K562 (cell line): ENCODE results near the gene EVL. TPM values are rescaled to one million over a fixed set of nuclear protein-coding genes. Genes with fewer than 3 reads are reported as not detected.

Experiments
- ATAC-seq: fragments of 200-7000 bp; cut with Tn5 transposase; 3 replicates; pipeline ENCODE4 v1.9.1; 2020; ENCODE audit warnings: moderate library complexity
- BruUV-seq: library from RNA; stranded (reverse); fragments of 400-500 nt; replicated peaks from 2 replicates; lab custom pipeline; 2021; lab: Mats Ljungman, UMichigan
- CTCF ChIA-PET: fragments of 300-600 bp; formaldehyde crosslinking; extraction: SDS; loops from one replicate; lab custom pipeline; 2021; ENCODE audit warnings: low intra/inter-chr PET ratio; lab: Yijun Ruan, JAX
- POLR2A ChIA-PET: fragments of 300-600, 350-650 bp; sonication (Branson Sonifier 250); formaldehyde crosslinking; extraction: SDS; loops from one replicate; lab custom pipeline; 2021; ENCODE audit warnings: antibody characterized with exemption, inconsistent platforms; lab: Yijun Ruan, JAX
- DNase-seq, 4 experiments: peaks; one replicate each; pipeline versions ENCODE4 v3.0.0 to v3.0.0-alpha.2; 2011 to 2018; ENCODE audit warnings: low spot score in 3 of 4, mixed read lengths in 3 of 4; ENCODE audit errors: extremely low read depth in 1 of 4
- FAIRE-seq: peaks from 2 replicates; lab custom pipeline; 2011; peaks lifted over from hg19 to GRCh38; lab: Jason Lieb, UNC
- H2AFZ ChIP-seq: 2 replicates; pipeline ENCODE4 v1.6.0; 2011; ENCODE audit warnings: low read depth, low read length, control low read depth, inconsistent platforms
- H3K27ac ChIP-seq: fragments of 200-600 bp; 3 replicates; pipeline ENCODE4 v1.8.0; 2011; ENCODE audit warnings: low read depth, mild to moderate bottlenecking, control low read depth, inconsistent platforms, low read length, moderate library complexity, mixed read lengths; ENCODE audit errors: extremely low read depth
- H3K27me3 ChIP-seq, 2 experiments: fragments of 300-600 bp in 1 of 2; 2 replicates in 1 of 2; 3 replicates in 1 of 2; pipeline versions ENCODE4 v1.6.0 to v1.8.0; 2011; ENCODE audit warnings: inconsistent platforms in 2 of 2, low read length in 2 of 2, mild to moderate bottlenecking in 1 of 2, mixed read lengths in 1 of 2, moderate library complexity in 1 of 2; ENCODE audit not compliant: control insufficient read depth in 2 of 2, insufficient read depth in 2 of 2
- H3K36me3 ChIP-seq: fragments of 300-600 bp; 3 replicates; pipeline ENCODE4 v1.8.0; 2011; ENCODE audit warnings: mild to moderate bottlenecking, low read length, inconsistent platforms; ENCODE audit not compliant: control insufficient read depth, insufficient read depth
- H3K4me1 ChIP-seq, 2 experiments: fragments of 200-600 bp in 1 of 2; replicated peaks in 1 of 2; 2 replicates in 1 of 2; 3 replicates in 1 of 2; pipeline versions ENCODE4 v1.5.1 to v1.8.0; 2011; ENCODE audit warnings: inconsistent platforms in 2 of 2, low read length in 2 of 2, mild to moderate bottlenecking in 1 of 2, mixed read lengths in 1 of 2, moderate library complexity in 1 of 2; ENCODE audit not compliant: control insufficient read depth in 2 of 2, insufficient read depth in 2 of 2
- H3K4me2 ChIP-seq: 2 replicates; pipeline ENCODE4 v1.6.1; 2011; ENCODE audit warnings: low read length, control low read depth, inconsistent platforms, mixed read lengths; ENCODE audit not compliant: insufficient read depth
- H3K4me3 ChIP-seq: fragments of 200-600 bp; sonication (generic), shearing (Covaris generic); 2 replicates; pipeline ENCODE4 v1.5.1; 2016; ENCODE audit warnings: control low read depth, inconsistent platforms
- H3K79me2 ChIP-seq: fragments of 200-600 bp; 3 replicates; pipeline ENCODE4 v1.8.0; 2011; ENCODE audit warnings: low read length, inconsistent platforms; ENCODE audit not compliant: control insufficient read depth, insufficient read depth
- H3K9ac ChIP-seq, 2 experiments: 2 replicates each; pipeline versions ENCODE4 v1.6.0 to v1.6.1; 2011; ENCODE audit warnings: low read depth in 2 of 2, low read length in 2 of 2, control low read depth in 1 of 2, inconsistent platforms in 1 of 2, mild to moderate bottlenecking in 1 of 2, mixed read lengths in 1 of 2; ENCODE audit not compliant: insufficient read depth in 1 of 2
- H3K9me1 ChIP-seq: one replicate; pipeline ENCODE4 v1.6.0; 2011; ENCODE audit warnings: inconsistent platforms, mild to moderate bottlenecking, low read length, moderate library complexity; ENCODE audit not compliant: control insufficient read depth, insufficient read depth
- H3K9me3 ChIP-seq: replicated peaks from 2 replicates; pipeline ENCODE4 v1.5.1; 2011; ENCODE audit warnings: low read depth, low read length, inconsistent platforms; ENCODE audit not compliant: control insufficient read depth, insufficient read depth
- H4K20me1 ChIP-seq: replicated peaks from 2 replicates; pipeline ENCODE4 v1.6.1; 2011; ENCODE audit warnings: low read length, inconsistent platforms, mixed read lengths; ENCODE audit not compliant: control insufficient read depth, insufficient read depth
- ATF6 ChIP-seq: sonication (generic); formaldehyde crosslinking; IDR thresholded peaks from 2 replicates; pipeline ENCODE4 v1.4.0; 2020; ENCODE audit warnings: mild to moderate bottlenecking, missing genetic modification reagents
- CC2D1A ChIP-seq: fragments of 450-650 bp; IDR thresholded peaks from 2 replicates; pipeline ENCODE4 v1.6.1; 2017; ENCODE audit warnings: mild to moderate bottlenecking
- DEAF1 ChIP-seq: fragments of 450-650 bp; formaldehyde crosslinking; IDR thresholded peaks from 2 replicates; pipeline ENCODE4 v1.4.0; 2020; ENCODE audit warnings: mild to moderate bottlenecking, moderate library complexity
- E2F4 ChIP-seq: sonication (generic); formaldehyde crosslinking; IDR thresholded peaks from 2 replicates; pipeline ENCODE4 v1.8.0; 2022; ENCODE audit warnings: mild to moderate bottlenecking, low read depth, missing genetic modification reagents
- EZH2 ChIP-seq: IDR thresholded peaks from 2 replicates; pipeline ENCODE4 v1.6.1; 2012; ENCODE audit warnings: low read depth, mild to moderate bottlenecking, inconsistent platforms, low read length, borderline replicate concordance
- GATAD2A ChIP-seq: fragments of 450-650 bp; IDR thresholded peaks from 2 replicates; pipeline ENCODE4 v1.6.1; 2017
- TCF15 ChIP-seq: fragments of 250-450 bp; sonication (Bioruptor Pico); IDR thresholded peaks from 2 replicates; pipeline ENCODE4 v1.8.0; 2022; ENCODE audit warnings: moderate library complexity, mild to moderate bottlenecking, inconsistent platforms
- ZNF134 ChIP-seq: fragments of 250-450 bp; sonication (Bioruptor Pico); conservative IDR thresholded peaks from 2 replicates; pipeline ENCODE4 v1.4.0; 2020
- ZNF165 ChIP-seq: fragments of 250-450 bp; sonication (Bioruptor Pico); IDR thresholded peaks from 2 replicates; pipeline ENCODE4 v1.4.0; 2020; ENCODE audit warnings: borderline replicate concordance
- WGBS: fragments of 100-300 bp; shearing (Covaris generic); methylation state at CpG from one replicate; pipeline ENCODE4 v1.1.6; 2016; ENCODE audit warnings: low coverage, mixed read lengths; ENCODE audit not compliant: insufficient coverage; ENCODE audit errors: missing lambda C conversion rate; 5-methylcytosine and 5-hydroxymethylcytosine counted together
- in situ Hi-C: fragments of 300-500 bp; cut with MboI; formaldehyde crosslinking; loops from 4 replicates; pipeline ENCODE4 v1.15.0; 2018; ENCODE audit warnings: inconsistent platforms, mixed read lengths
- intact Hi-C: fragments of 100-400 bp; cut with micrococcal nuclease; formaldehyde crosslinking; loops from 2 replicates; pipeline ENCODE4 v1.14.2; 2022
- polyA plus RNA-seq, 8 experiments: library from polyadenylated mRNA; depleted of rRNA in 4 of 8; stranded (reverse) in 5 of 8; unstranded in 3 of 8; fragments of >200 nt; fragmentation: Nextera tagmentation in 2 of 8; fragmentation: Illumina TruSeq in 1 of 8; extraction: Ambion mirVana in 2 of 8; extraction: Trizol in 1 of 8; gene quantifications; 2 replicates each; pipeline versions ENCODE4 v1.2.1 to v1.2.3, GENCODE V29; 2011 to 2014; ENCODE audit warnings: inconsistent platforms in 1 of 8, missing spikeins in 1 of 8
- total RNA-seq, 7 experiments: library from RNA; depleted of rRNA in 6 of 7; stranded (reverse); fragments of >200 nt in 6 of 7; fragmentation: Illumina TruSeq in 2 of 7; extraction: Trizol in 2 of 7; gene quantifications; 2 replicates each; pipeline versions ENCODE4 v1.2.1 to v1.2.3, GENCODE V29; 2011 to 2021; ENCODE audit warnings: low replicate concordance in 1 of 7

EVL gene
- total and polyA plus RNA-seq, 9 of the 15 experiments (the other 6 are each of a cell fraction or from before 2014, with no cell fraction given) = 2.9 to 43.4 (median 23.9) TPM

GRCh38 chr14:100071545-100071944 lies 6.3 kb downstream of the EVL start:
- Histone ChIP-seq H3K4me2 (no peak overlapping the region), H4K20me1 (no peaks in the 10 kb centered on the region), H3K9me1 (no peaks in the 10 kb centered on the region), H3K36me3 (no peaks in the 10 kb centered on the region; the same call in 2 of the 3 replicates)
- ATAC-seq (no peak), FAIRE-seq (no peak), DNase-seq (no peak)
- in situ Hi-C loops = loop anchor here (5.0 kb wide), 1 partner anchor 46 kb away; no protein-coding TSS in a partner anchor
- 71% methylated on average over 3 of the region's 3 CpGs for WGBS
- no peak for TF ChIP-seq E2F4
- no peak for TF ChIP-seq EZH2
- no peak for TF ChIP-seq ZNF134 (CRISPR knock-in tag)
- no peak for TF ChIP-seq GATAD2A
- TF ChIP-seq CC2D1A = no peak
- TF ChIP-seq ATF6 (CRISPR knock-in tag) = no peak
- TF ChIP-seq TCF15 (CRISPR knock-in tag) = no peak
- no peak for TF ChIP-seq DEAF1 (CRISPR knock-in tag)
- no peak for TF ChIP-seq ZNF165
- TF ChIP-seq, all 486 proteins: peak for 0
- intact Hi-C loops = no loop called here
- Histone ChIP-seq H3K4me1 (peaks cover 31 to 55% of the 10 kb centered on the region in 2 experiments), H3K9ac (no peak overlapping the region), H3K27me3 (no peaks in the 10 kb centered on the region), H3K79me2 (peaks cover 38% of the 10 kb centered on the region; the same call in 2 of the 3 replicates), H3K9me3 (no peaks in the 10 kb centered on the region), H3K27ac (no peak overlapping the region), H2AFZ (no peak overlapping the region), H3K4me3 (no peak overlapping the region)
- ChIA-PET POLR2A (interaction anchor here (1.8 kb wide), 1 partner anchor 10 kb away, joined by 4 read pairs; no protein-coding TSS in a partner anchor), CTCF (interaction anchor here (2.3 kb wide), 1 partner anchor 37 kb away, joined by 10 read pairs; no protein-coding TSS in a partner anchor)
- BruUV-seq = no TSS peak
